ENCODE measurements around the gene FAM193A.

- TF ChIP-seq, protein P1, sequence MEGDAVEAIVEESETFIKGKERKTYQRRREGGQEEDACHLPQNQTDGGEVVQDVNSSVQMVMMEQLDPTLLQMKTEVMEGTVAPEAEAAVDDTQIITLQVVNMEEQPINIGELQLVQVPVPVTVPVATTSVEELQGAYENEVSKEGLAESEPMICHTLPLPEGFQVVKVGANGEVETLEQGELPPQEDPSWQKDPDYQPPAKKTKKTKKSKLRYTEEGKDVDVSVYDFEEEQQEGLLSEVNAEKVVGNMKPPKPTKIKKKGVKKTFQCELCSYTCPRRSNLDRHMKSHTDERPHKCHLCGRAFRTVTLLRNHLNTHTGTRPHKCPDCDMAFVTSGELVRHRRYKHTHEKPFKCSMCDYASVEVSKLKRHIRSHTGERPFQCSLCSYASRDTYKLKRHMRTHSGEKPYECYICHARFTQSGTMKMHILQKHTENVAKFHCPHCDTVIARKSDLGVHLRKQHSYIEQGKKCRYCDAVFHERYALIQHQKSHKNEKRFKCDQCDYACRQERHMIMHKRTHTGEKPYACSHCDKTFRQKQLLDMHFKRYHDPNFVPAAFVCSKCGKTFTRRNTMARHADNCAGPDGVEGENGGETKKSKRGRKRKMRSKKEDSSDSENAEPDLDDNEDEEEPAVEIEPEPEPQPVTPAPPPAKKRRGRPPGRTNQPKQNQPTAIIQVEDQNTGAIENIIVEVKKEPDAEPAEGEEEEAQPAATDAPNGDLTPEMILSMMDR (IDR thresholded peaks at IDR 0.05; ENCODE audit: insufficient read depth, low read length, poor library complexity, severe bottlenecking) = no peak
- no peak for TF ChIP-seq EZH2phosphoT487 (conservative IDR thresholded peaks at IDR 0.05; ENCODE audit: low read length)
Measured at GRCh38 chr4:2642968-2643367, 106.5 kb downstream of the FAM193A start.

Data from SU-DHL-6 (cell line).